HCT116 (cell line): ENCODE data around the gene TP53RK. TPM values are rescaled to one million over a fixed set of nuclear protein-coding genes. Genes with fewer than 3 reads are reported as not detected.

Source experiments
- ATAC-seq: fragments of 200-7000 bp; cut with Tn5 transposase; 2 replicates; pipeline ENCODE4 v1.9.1; 2020; ENCODE audit warnings: mild to moderate bottlenecking, moderate library complexity
- BruUV-seq: library from RNA; stranded (reverse); fragments of 400-500 nt; replicated peaks from 2 replicates; lab custom pipeline; 2021; lab: Mats Ljungman, UMichigan
- CTCF ChIA-PET: fragments of 300-600 bp; sonication (Branson Sonifier 250); formaldehyde crosslinking; loops from one replicate; lab custom pipeline; 2021; ENCODE audit warnings: antibody characterized with exemption; lab: Charles Lee
- POLR2A ChIA-PET: fragments of 300-600, 350-600 bp; sonication (Branson Sonifier 250); formaldehyde crosslinking; loops from one replicate; lab custom pipeline; 2021; ENCODE audit warnings: antibody characterized with exemption; lab: Charles Lee
- RAD21 ChIA-PET, 2 experiments: fragments of 300-600 bp; sonication (Branson Sonifier 250); formaldehyde crosslinking; loops; one replicate each; lab custom pipeline; 2023; ENCODE audit warnings: low total read pairs in 2 of 2; ENCODE audit not compliant: uncharacterized antibody in 2 of 2, unreplicated experiment in 2 of 2, low non-redundant PET in 1 of 2; lab: Charles Lee
- DNase-seq: peaks from one replicate; pipeline ENCODE4 v3.0.0-alpha.2; 2010; ENCODE audit warnings: low read depth, low spot score
- H2AFZ ChIP-seq: fragments of 200-600 bp; shearing (Covaris generic), sonication (generic); 2 replicates; pipeline ENCODE4 v1.6.1; 2017; ENCODE audit warnings: low read depth, mixed run types, mixed read lengths, antibody characterized with exemption, low read length; ENCODE audit not compliant: poor library complexity, severe bottlenecking
- H3K27ac ChIP-seq: 2 replicates; pipeline ENCODE4 v1.5.1; 2012; ENCODE audit warnings: low read depth, low read length
- H3K27me3 ChIP-seq: fragments of 200-600 bp; sonication (generic); 2 replicates; pipeline ENCODE4 v1.6.1; 2016; ENCODE audit warnings: mixed run types, low read length, mixed read lengths; ENCODE audit not compliant: insufficient read depth
- H3K36me3 ChIP-seq, 2 experiments: fragments of 200-500 bp in 1 of 2; fragments of 200-600 bp in 1 of 2; sonication (Bioruptor generic) in 1 of 2; sonication (generic) in 1 of 2; 2 replicates each; pipeline versions ENCODE4 v1.5.1 to v1.6.1; 2014 to 2016; ENCODE audit warnings: low read length in 2 of 2, inconsistent platforms in 1 of 2, mixed read lengths in 1 of 2, mixed run types in 1 of 2; ENCODE audit not compliant: insufficient read depth in 2 of 2, control insufficient read depth in 1 of 2
- H3K4me1 ChIP-seq, 2 experiments: fragments of 200-600 bp in 1 of 2; sonication (generic) in 1 of 2; 2 replicates each; pipeline versions ENCODE4 v1.5.1 to v1.6.1; 2012 to 2017; ENCODE audit warnings: low read length in 2 of 2, inconsistent platforms in 1 of 2, mild to moderate bottlenecking in 1 of 2, mixed read lengths in 1 of 2, mixed run types in 1 of 2, moderate library complexity in 1 of 2; ENCODE audit not compliant: insufficient read depth in 2 of 2, control insufficient read depth in 1 of 2
- H3K4me2 ChIP-seq: fragments of 200-600 bp; sonication (generic); 2 replicates; pipeline ENCODE4 v1.6.1; 2017; ENCODE audit warnings: mixed run types, low read length, mixed read lengths
- H3K4me3 ChIP-seq, 2 experiments: fragments of 200-600 bp in 1 of 2; sonication (generic) in 1 of 2; replicated peaks in 1 of 2; 2 replicates each; pipeline ENCODE4 v1.5.1; 2011 to 2016; ENCODE audit warnings: low read length in 2 of 2, control low read depth in 1 of 2, low read depth in 1 of 2, mild to moderate bottlenecking in 1 of 2, mixed read lengths in 1 of 2, mixed run types in 1 of 2
- H3K79me2 ChIP-seq: fragments of 200-600 bp; sonication (generic); 2 replicates; pipeline ENCODE4 v1.6.1; 2017; ENCODE audit warnings: mild to moderate bottlenecking, mixed run types, low read length, moderate library complexity, mixed read lengths; ENCODE audit not compliant: insufficient read depth
- H3K9ac ChIP-seq: fragments of 200-600 bp; sonication (generic); 2 replicates; pipeline ENCODE4 v1.6.1; 2016; ENCODE audit warnings: low read length, mixed read lengths
- H3K9me2 ChIP-seq: fragments of 200-600 bp; sonication (generic), shearing (Covaris generic); 2 replicates; pipeline ENCODE4 v1.6.1; 2017; ENCODE audit warnings: mixed run types, mild to moderate bottlenecking, moderate library complexity; ENCODE audit not compliant: insufficient read depth
- H3K9me3 ChIP-seq, 2 experiments: fragments of 200-500 bp in 1 of 2; fragments of 200-600 bp in 1 of 2; sonication (Bioruptor generic) in 1 of 2; sonication (generic) in 1 of 2; 2 replicates each; pipeline ENCODE4 v1.6.1; 2014 to 2017; ENCODE audit warnings: low read length in 2 of 2, mixed read lengths in 2 of 2, inconsistent platforms in 1 of 2, low read depth in 1 of 2, mild to moderate bottlenecking in 1 of 2, mixed run types in 1 of 2, moderate library complexity in 1 of 2; ENCODE audit not compliant: control insufficient read depth in 1 of 2, insufficient read depth in 1 of 2
- H4K20me1 ChIP-seq: fragments of 200-600 bp; sonication (generic), shearing (Covaris generic); 2 replicates; pipeline ENCODE4 v1.6.1; 2017; ENCODE audit warnings: mixed run types, mild to moderate bottlenecking, moderate library complexity; ENCODE audit not compliant: insufficient read depth
- CEBPB ChIP-seq: IDR thresholded peaks from 2 replicates; pipeline ENCODE4 v1.6.1; 2012; ENCODE audit warnings: low read depth
- CTCF ChIP-seq, 3 experiments: fragments of 200-600 bp in 1 of 3; sonication (generic) in 1 of 3; IDR thresholded peaks in 2 of 3; conservative IDR thresholded peaks in 1 of 3; 2 replicates each; pipeline ENCODE4 v1.5.1; 2012 to 2017; ENCODE audit warnings: low read depth in 2 of 3, low read length in 2 of 3, antibody characterized with exemption in 1 of 3, borderline replicate concordance in 1 of 3, control low read depth in 1 of 3, mild to moderate bottlenecking in 1 of 3, mixed read lengths in 1 of 3, mixed run types in 1 of 3, moderate library complexity in 1 of 3; ENCODE audit not compliant: insufficient read depth in 1 of 3
- EZH2 ChIP-seq: fragments of 200-600 bp; sonication (generic); IDR thresholded peaks from 2 replicates; pipeline ENCODE4 v1.6.1; 2017; ENCODE audit warnings: antibody characterized with exemption, mixed run types
- MAX ChIP-seq: IDR thresholded peaks from 2 replicates; pipeline ENCODE4 v1.6.1; 2012
- POLR2AphosphoS5 ChIP-seq: IDR thresholded peaks from 2 replicates; pipeline ENCODE4 v1.6.1; 2011; ENCODE audit warnings: mild to moderate bottlenecking, low read depth, low read length, moderate library complexity
- RAD21 ChIP-seq: IDR thresholded peaks from 2 replicates; pipeline ENCODE4 v1.6.1; 2012; ENCODE audit warnings: low read depth, mild to moderate bottlenecking
- SRF ChIP-seq: IDR thresholded peaks from 2 replicates; pipeline ENCODE4 v1.6.1; 2012; ENCODE audit warnings: low read depth
- intact Hi-C: fragments of 100-400 bp; cut with micrococcal nuclease; formaldehyde crosslinking; loops from 2 replicates; pipeline ENCODE4 v1.10.0; 2022
- total RNA-seq: library from RNA; stranded (reverse); gene quantifications from one replicate; pipeline ENCODE4 v1.2.1, GENCODE V29; 2021; ENCODE audit not compliant: unreplicated experiment

TP53RK gene
- total RNA-seq, 1 experiment from 2014 or later, result 9.2 TPM

- POLR2A ChIA-PET, result no interaction called here
- ATAC-seq, result no peak
- Histone ChIP-seq H3K79me2 (no peaks in the 10 kb centered on the region), H3K9me3 (no peaks in the 10 kb centered on the region), H3K9ac (no peak overlapping the region), H3K36me3 (no peaks in the 10 kb centered on the region), H3K4me3 (no peak overlapping the region), H4K20me1 (no peaks in the 10 kb centered on the region), H2AFZ (no peak overlapping the region), H3K27ac (no peak overlapping the region), H3K9me2 (no peaks in the 10 kb centered on the region), H3K27me3 (peaks cover 50% of the 10 kb centered on the region), H3K4me2 (no peak overlapping the region), H3K4me1 (no peaks in the 10 kb centered on the region)
- BruUV-seq, result no TSS peak
- TF ChIP-seq CTCF (IDR thresholded peaks at IDR 0.05 in 2 of 3, conservative IDR thresholded peaks at IDR 0.05 in 1 of 3; ENCODE audit: borderline replicate concordance in 1 of 3, insufficient read depth in 1 of 3, low read depth in 2 of 3, low read length in 2 of 3) (no peak), POLR2AphosphoS5 (no peak), SRF (no peak), RAD21 (no peak), MAX (no peak), EZH2 (no peak), CEBPB (no peak)
- RAD21 ChIA-PET, result no interaction called here
- intact Hi-C loops, result no loop called here
- CTCF ChIA-PET, result interaction anchor here (0.9 kb wide), 1 partner anchor 17 kb away, joined by 3 read pairs; no protein-coding TSS in a partner anchor
- DNase-seq, result no peak
Measured at GRCh38 chr20:46646659-46647380, 42.4 kb downstream of the TP53RK start.
